ENCODE results near the gene MTPN. TPM values are rescaled to one million over a fixed set of nuclear protein-coding genes. Genes with fewer than 3 reads are reported as not detected.

The MTPN gene
- polyA plus RNA-seq, 3 donors, result 73.6 to 156 (median 142) TPM

- H3K79me2 ChIP-seq (ENCODE audit: insufficient read depth, low read length), result no peaks in the 10 kb centered on the region
- no peak overlapping the region for H3K27ac ChIP-seq (ENCODE audit: low read depth in 1 of 2, low read length in 2 of 2)
- no peak for TF ChIP-seq CTCF (IDR thresholded peaks at IDR 0.05)
- H3K9ac ChIP-seq (ENCODE audit: insufficient read depth, low read length, poor library complexity, severe bottlenecking), result no peak overlapping the region
- no peak for DNase-seq
- intact Hi-C loops (cut with micrococcal nuclease), result no loop called here
- no peaks in the 10 kb centered on the region for H3K27me3 ChIP-seq (ENCODE audit: control insufficient read depth in 2 of 2, insufficient read depth in 2 of 2, low read length in 2 of 2)
- H3K36me3 ChIP-seq (replicated peaks in 1 of 2; ENCODE audit: control insufficient read depth in 1 of 2, insufficient read depth in 2 of 2, low read length in 2 of 2), result no peaks in the 10 kb centered on the region
- H2AFZ ChIP-seq (ENCODE audit: insufficient read depth, low read depth, low read length, poor library complexity, severe bottlenecking), result no peak overlapping the region
- no peaks in the 10 kb centered on the region for H3K9me3 ChIP-seq (replicated peaks in 1 of 2; ENCODE audit: control insufficient read depth in 1 of 2, insufficient read depth in 1 of 2, low read length in 2 of 2)
- H3K4me3 Mint-ChIP-seq, result no peak overlapping the region
- no peak overlapping the region for H3K4me2 ChIP-seq (replicated peaks; ENCODE audit: extremely low read depth, low read length, poor library complexity, severe bottlenecking)
- no peaks in the 10 kb centered on the region for H3K4me1 ChIP-seq (ENCODE audit: control insufficient read depth in 1 of 2, insufficient read depth in 2 of 2, low read length in 2 of 2)
- H3K27ac Mint-ChIP-seq, result no peak overlapping the region
- peaks cover 1 to 5% (median 4%) of the 10 kb centered on the region in 3 donors for H3K27me3 Mint-ChIP-seq (ENCODE audit: low read depth in 3 of 3)
- no peaks in the 10 kb centered on the region for H3K9me3 Mint-ChIP-seq
- WGBS (ENCODE audit: insufficient coverage), result 100% methylated on average over 4 of the region's 6 CpGs
- no peaks in the 10 kb centered on the region for H4K20me1 ChIP-seq (ENCODE audit: insufficient read depth, low read length)
- H3K4me3 ChIP-seq (replicated peaks in 1 of 3; ENCODE audit: low read depth in 2 of 3, low read length in 3 of 3), result no peak overlapping the region
- peaks cover 12% of the 10 kb centered on the region for H3K4me1 Mint-ChIP-seq
- no peaks in the 10 kb centered on the region for H3K36me3 Mint-ChIP-seq
Observed at GRCh38 chr7:135994466-135995205, 17.5 kb upstream of the MTPN start.

- no CpG with 5 or more reads among the region's 3 CpGs for WGBS (ENCODE audit: insufficient coverage)
- no peak for DNase-seq
- no peak overlapping the region for H3K27ac ChIP-seq (ENCODE audit: low read depth in 1 of 2, low read length in 2 of 2)
Observed at GRCh38 chr7:135993950-135994349, 16.8 kb upstream of the MTPN start.

More at GRCh38 chr7:135993950-135994349, 16.8 kb upstream of the MTPN start:
- intact Hi-C loops (cut with micrococcal nuclease), result no loop called here
- TF ChIP-seq CTCF (IDR thresholded peaks at IDR 0.05), result no peak
- Histone ChIP-seq H3K79me2 (ENCODE audit: insufficient read depth, low read length) (no peaks in the 10 kb centered on the region), H4K20me1 (ENCODE audit: insufficient read depth, low read length) (no peaks in the 10 kb centered on the region), H3K9me3 (replicated peaks in 1 of 2; ENCODE audit: control insufficient read depth in 1 of 2, insufficient read depth in 1 of 2, low read length in 2 of 2) (no peaks in the 10 kb centered on the region), H3K4me1 (ENCODE audit: control insufficient read depth in 1 of 2, insufficient read depth in 2 of 2, low read length in 2 of 2) (no peaks in the 10 kb centered on the region), H3K4me2 (replicated peaks; ENCODE audit: extremely low read depth, low read length, poor library complexity, severe bottlenecking) (no peak overlapping the region), H3K27me3 (ENCODE audit: control insufficient read depth in 2 of 2, insufficient read depth in 2 of 2, low read length in 2 of 2) (no peaks in the 10 kb centered on the region), H2AFZ (ENCODE audit: insufficient read depth, low read depth, low read length, poor library complexity, severe bottlenecking) (no peak overlapping the region), H3K9ac (ENCODE audit: insufficient read depth, low read length, poor library complexity, severe bottlenecking) (no peak overlapping the region), H3K36me3 (replicated peaks in 1 of 2; ENCODE audit: control insufficient read depth in 1 of 2, insufficient read depth in 2 of 2, low read length in 2 of 2) (no peaks in the 10 kb centered on the region), H3K4me3 (replicated peaks in 1 of 3; ENCODE audit: low read depth in 2 of 3, low read length in 3 of 3) (no peak overlapping the region)
- Mint-ChIP-seq H3K4me1 (peaks cover 12% of the 10 kb centered on the region), H3K9me3 (no peaks in the 10 kb centered on the region), H3K36me3 (no peaks in the 10 kb centered on the region), H3K27ac (peak overlapping the region in 1 of 7 donors; percentile 32), H3K4me3 (no peak overlapping the region), H3K27me3 (ENCODE audit: low read depth in 3 of 3) (peaks cover 1 to 6% (median 4%) of the 10 kb centered on the region in 3 donors)

Measured in CD14-positive monocyte (primary cell).